Mesenchymal stem cell (in vitro differentiated cells and primary cell): Measurements from ENCODE around the gene SLC12A7.
A peak's percentile ranks its signal among the peaks of the same experiment; 100 is the strongest.

Experiments
- DNase-seq: peaks from one replicate; pipeline ENCODE4 v3.0.0-alpha.2; 2013
- H2AFZ ChIP-seq: one replicate; pipeline ENCODE4 v1.6.1; 2013; ENCODE audit warnings: low read depth, mild to moderate bottlenecking, control low read depth, inconsistent platforms, low read length, moderate library complexity
- H2AK5ac ChIP-seq: 2 replicates; pipeline ENCODE4 v1.6.1; 2013; ENCODE audit warnings: low read length, moderate library complexity, mild to moderate bottlenecking, inconsistent platforms; ENCODE audit not compliant: severe bottlenecking
- H2BK120ac ChIP-seq: one replicate; pipeline ENCODE4 v1.6.1; 2013; ENCODE audit warnings: low read depth, mild to moderate bottlenecking, inconsistent platforms, low read length, moderate library complexity
- H2BK12ac ChIP-seq, 2 experiments: one replicate each; pipeline ENCODE4 v1.6.1; 2013; ENCODE audit warnings: inconsistent platforms in 2 of 2, low read length in 2 of 2, mild to moderate bottlenecking in 2 of 2, moderate library complexity in 2 of 2, control low read depth in 1 of 2
- H2BK15ac ChIP-seq: one replicate; pipeline ENCODE4 v1.6.1; 2013; ENCODE audit warnings: mild to moderate bottlenecking, low read depth, inconsistent platforms; ENCODE audit not compliant: poor library complexity, severe bottlenecking
- H2BK5ac ChIP-seq: 2 replicates; pipeline ENCODE4 v1.6.1; 2013; ENCODE audit warnings: low read depth, mild to moderate bottlenecking, low read length, control low read depth, inconsistent platforms; ENCODE audit not compliant: poor library complexity, severe bottlenecking
- H3K14ac ChIP-seq, 2 experiments: one replicate each; pipeline ENCODE4 v1.6.1; 2013; ENCODE audit warnings: inconsistent platforms in 2 of 2, low read length in 2 of 2, control low read depth in 1 of 2, mild to moderate bottlenecking in 1 of 2, moderate library complexity in 1 of 2
- H3K18ac ChIP-seq, 2 experiments: one replicate each; pipeline ENCODE4 v1.6.1; 2013; ENCODE audit warnings: inconsistent platforms in 2 of 2, low read length in 2 of 2, control low read depth in 1 of 2, low read depth in 1 of 2, mild to moderate bottlenecking in 1 of 2
- H3K23ac ChIP-seq, 2 experiments: one replicate each; pipeline ENCODE4 v1.6.1; 2013; ENCODE audit warnings: inconsistent platforms in 2 of 2, low read length in 2 of 2, mild to moderate bottlenecking in 2 of 2, moderate library complexity in 2 of 2, control low read depth in 1 of 2
- H3K27ac ChIP-seq: 2 replicates; pipeline ENCODE4 v1.5.1; 2013; ENCODE audit warnings: mild to moderate bottlenecking, moderate library complexity, low read length, control low read depth, inconsistent platforms; ENCODE audit not compliant: poor library complexity, severe bottlenecking
- H3K27me3 ChIP-seq, 2 experiments: 2 replicates each; pipeline versions ENCODE4 v1.6.1 to v1.7.0; 2013; ENCODE audit warnings: low read length in 2 of 2, mild to moderate bottlenecking in 2 of 2, moderate library complexity in 2 of 2, control low read depth in 1 of 2, inconsistent platforms in 1 of 2; ENCODE audit not compliant: control insufficient read depth in 1 of 2, insufficient read depth in 1 of 2
- H3K36me3 ChIP-seq, 2 experiments: 2 replicates each; pipeline versions ENCODE4 v1.6.1 to v1.7.0; 2013; ENCODE audit warnings: low read length in 2 of 2, control low read depth in 1 of 2, inconsistent platforms in 1 of 2, low read depth in 1 of 2, mild to moderate bottlenecking in 1 of 2; ENCODE audit not compliant: insufficient read depth in 2 of 2, control insufficient read depth in 1 of 2
- H3K4ac ChIP-seq, 2 experiments: one replicate each; pipeline ENCODE4 v1.6.1; 2013; ENCODE audit warnings: inconsistent platforms in 2 of 2, low read length in 2 of 2, mild to moderate bottlenecking in 2 of 2, moderate library complexity in 2 of 2, control low read depth in 1 of 2, low read depth in 1 of 2
- H3K4me1 ChIP-seq: 2 replicates; pipeline ENCODE4 v1.6.1; 2013; ENCODE audit warnings: low read depth, low read length, control low read depth; ENCODE audit not compliant: control insufficient read depth, insufficient read depth
- H3K4me2 ChIP-seq: 2 replicates; pipeline ENCODE4 v1.6.1; 2013; ENCODE audit warnings: low read length, mild to moderate bottlenecking, inconsistent platforms; ENCODE audit not compliant: poor library complexity, severe bottlenecking
- H3K4me3 ChIP-seq, 2 experiments: 2 replicates each; pipeline versions ENCODE4 v1.5.1 to v1.7.0; 2013; ENCODE audit warnings: low read length in 2 of 2, mild to moderate bottlenecking in 2 of 2, control low read depth in 1 of 2, low read depth in 1 of 2; ENCODE audit not compliant: insufficient read depth in 1 of 2
- H3K79me1 ChIP-seq: replicated peaks from 2 replicates; pipeline ENCODE4 v1.6.1; 2013; ENCODE audit warnings: mild to moderate bottlenecking, control low read depth, low read length, inconsistent platforms; ENCODE audit not compliant: poor library complexity, severe bottlenecking
- H3K9ac ChIP-seq: 2 replicates; pipeline ENCODE4 v1.7.0; 2013; ENCODE audit warnings: mild to moderate bottlenecking, low read length, moderate library complexity
- H3K9me3 ChIP-seq: 2 replicates; pipeline ENCODE4 v1.7.0; 2013; ENCODE audit warnings: mild to moderate bottlenecking, low read length; ENCODE audit not compliant: control insufficient read depth
- H4K8ac ChIP-seq: one replicate; pipeline ENCODE4 v1.6.1; 2013; ENCODE audit warnings: inconsistent platforms, mild to moderate bottlenecking, low read length, moderate library complexity
- H4K91ac ChIP-seq: one replicate; pipeline ENCODE4 v1.6.1; 2013; ENCODE audit warnings: mild to moderate bottlenecking, low read length, inconsistent platforms
- WGBS: methylation state at CpG from one replicate; pipeline ENCODE4 v1.1.7; 2013; ENCODE audit warnings: mixed read lengths; 5-methylcytosine and 5-hydroxymethylcytosine counted together

The SLC12A7 gene

DNA sequence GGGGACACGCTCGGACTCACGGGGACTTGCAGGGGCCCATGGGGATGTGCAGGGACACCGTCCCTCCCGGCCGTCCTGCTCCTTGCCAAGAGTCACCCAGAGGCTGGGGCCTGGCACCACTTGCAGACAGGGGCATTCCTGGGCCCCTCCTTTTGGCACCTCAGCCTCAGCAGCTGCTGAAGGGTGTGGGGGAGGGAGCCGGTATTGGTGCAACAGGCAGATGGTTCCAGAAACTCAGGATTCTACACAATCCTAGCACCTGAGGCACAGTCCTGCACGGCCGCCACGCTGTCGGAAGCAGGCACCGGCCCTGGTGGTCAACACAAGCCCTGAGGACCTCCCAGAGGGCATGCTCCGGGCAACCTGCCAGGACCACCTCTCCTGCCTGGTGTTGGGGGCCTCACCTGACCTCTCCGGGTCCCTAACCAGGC, 19.3 kb upstream of the SLC12A7 start:
- Histone ChIP-seq H4K91ac (peak overlapping the region; percentile 59), H2BK15ac (peak overlapping the region; percentile 71)

DNA sequence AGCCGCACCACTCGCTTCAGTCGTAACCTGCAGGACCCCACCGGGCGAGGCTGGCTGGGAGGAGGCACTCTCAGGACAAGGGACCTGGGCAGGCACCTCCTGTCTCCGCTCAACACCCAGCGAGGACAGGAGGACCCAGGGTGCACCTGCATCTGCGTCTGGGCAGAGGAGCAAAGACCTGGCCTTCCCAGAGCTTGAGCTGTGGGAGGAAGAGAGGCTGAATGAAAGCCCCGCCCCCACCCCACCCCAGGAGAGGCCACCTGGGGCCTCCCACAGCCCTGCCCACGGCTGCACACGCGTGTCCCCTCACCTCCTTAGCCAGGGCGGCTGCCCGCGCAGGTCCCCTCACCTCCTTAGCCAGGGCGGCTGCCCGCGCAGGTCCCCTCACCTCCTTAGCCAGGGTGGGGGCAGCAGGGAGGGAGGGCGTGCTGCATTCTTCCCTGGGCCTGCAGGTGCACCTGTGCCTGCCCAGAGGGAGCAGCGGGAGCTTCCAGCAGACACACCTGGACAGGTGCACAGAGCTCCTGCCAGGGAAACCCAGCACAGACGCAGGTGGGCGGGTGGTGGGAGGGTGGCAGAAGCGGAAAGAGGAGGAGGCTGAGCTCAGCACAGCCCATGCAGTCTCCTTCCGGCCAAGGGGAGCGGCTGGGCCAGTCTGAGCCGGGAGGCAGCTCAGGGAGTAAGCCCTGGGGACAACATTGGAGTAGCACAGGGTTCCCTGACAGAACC, 18.5 kb upstream of the SLC12A7 start:
- H3K36me3 ChIP-seq, result no peaks in the 10 kb centered on the region
- no peak overlapping the region for H3K9ac ChIP-seq
- no peak overlapping the region for H3K4ac ChIP-seq
- H3K18ac ChIP-seq, result no peak overlapping the region
- H3K14ac ChIP-seq, result no peak overlapping the region
- H2BK5ac ChIP-seq, result no peak overlapping the region
- peaks cover 2% of the 10 kb centered on the region for H3K4me1 ChIP-seq
- peaks cover 62 to 70% of the 10 kb centered on the region in 2 experiments for H3K27me3 ChIP-seq
- H3K79me1 ChIP-seq, result no peaks in the 10 kb centered on the region
- H2AFZ ChIP-seq, result no peak overlapping the region
- no peak overlapping the region for H3K23ac ChIP-seq
- H2AK5ac ChIP-seq, result no peak overlapping the region
- no peaks in the 10 kb centered on the region for H3K9me3 ChIP-seq
- H2BK15ac ChIP-seq, result peak overlapping the region; percentile 78
- H2BK12ac ChIP-seq, result peak overlapping the region; percentile 30 to 51
- H3K4me3 ChIP-seq, result no peak overlapping the region
- peak overlapping the region; percentile 62 for H4K91ac ChIP-seq
- peak overlapping the region; percentile 51 for H4K8ac ChIP-seq
- H3K4me2 ChIP-seq, result no peak overlapping the region
- H3K27ac ChIP-seq, result no peak overlapping the region
- 86% methylated on average over 24 of the region's 26 CpGs for WGBS
- DNase-seq, result no peak
- no peak overlapping the region for H2BK120ac ChIP-seq

More for the DNA sequence above, 19.3 kb upstream of the SLC12A7 start:
- H4K8ac ChIP-seq, result no peak overlapping the region
- H3K14ac ChIP-seq, result peak overlapping the region in 1 of 2 experiments; percentile 18
- no peak for DNase-seq
- H3K27ac ChIP-seq, result no peak overlapping the region
- no peak overlapping the region for H3K23ac ChIP-seq
- peak overlapping the region in 1 of 2 experiments; percentile 51 for H2BK12ac ChIP-seq
- H3K18ac ChIP-seq, result no peak overlapping the region
- H3K36me3 ChIP-seq, result no peaks in the 10 kb centered on the region
- WGBS, result 97% methylated on average over 13 of the region's 14 CpGs
- no peak overlapping the region for H2BK5ac ChIP-seq
- H3K4me3 ChIP-seq, result no peak overlapping the region
- H3K9me3 ChIP-seq, result no peaks in the 10 kb centered on the region
- H3K79me1 ChIP-seq, result no peaks in the 10 kb centered on the region
- no peak overlapping the region for H3K4me2 ChIP-seq
- peaks cover 68 to 75% of the 10 kb centered on the region in 2 experiments for H3K27me3 ChIP-seq
- H3K4me1 ChIP-seq, result peaks cover 6% of the 10 kb centered on the region
- H3K4ac ChIP-seq, result peak overlapping the region in 1 of 2 experiments; percentile 17
- H2AK5ac ChIP-seq, result no peak overlapping the region
- H2AFZ ChIP-seq, result no peak overlapping the region
- no peak overlapping the region for H3K9ac ChIP-seq
- H2BK120ac ChIP-seq, result peak overlapping the region; percentile 54

GRCh38 chr5:1129711-1130055, 17.8 kb upstream of the SLC12A7 start:
- Histone ChIP-seq H4K8ac (no peak overlapping the region), H2BK120ac (peak overlapping the region; percentile 40), H3K27ac (no peak overlapping the region), H2AK5ac (no peak overlapping the region), H3K4me2 (no peak overlapping the region), H3K4me1 (peaks cover 2% of the 10 kb centered on the region), H3K4ac (no peak overlapping the region), H2BK15ac (no peak overlapping the region), H3K9ac (no peak overlapping the region), H3K4me3 (no peak overlapping the region), H3K27me3 (peaks cover 59 to 73% of the 10 kb centered on the region in 2 experiments), H3K79me1 (no peaks in the 10 kb centered on the region), H3K36me3 (no peaks in the 10 kb centered on the region), H2AFZ (no peak overlapping the region), H2BK12ac (peak overlapping the region in 1 of 2 experiments; percentile 91), H3K14ac (no peak overlapping the region), H3K23ac (no peak overlapping the region), H3K9me3 (no peaks in the 10 kb centered on the region), H3K18ac (no peak overlapping the region), H2BK5ac (no peak overlapping the region), H4K91ac (peak overlapping the region; percentile 19)
- DNase-seq, result no peak
- 86% methylated on average over 9 of the region's 9 CpGs for WGBS

DNA sequence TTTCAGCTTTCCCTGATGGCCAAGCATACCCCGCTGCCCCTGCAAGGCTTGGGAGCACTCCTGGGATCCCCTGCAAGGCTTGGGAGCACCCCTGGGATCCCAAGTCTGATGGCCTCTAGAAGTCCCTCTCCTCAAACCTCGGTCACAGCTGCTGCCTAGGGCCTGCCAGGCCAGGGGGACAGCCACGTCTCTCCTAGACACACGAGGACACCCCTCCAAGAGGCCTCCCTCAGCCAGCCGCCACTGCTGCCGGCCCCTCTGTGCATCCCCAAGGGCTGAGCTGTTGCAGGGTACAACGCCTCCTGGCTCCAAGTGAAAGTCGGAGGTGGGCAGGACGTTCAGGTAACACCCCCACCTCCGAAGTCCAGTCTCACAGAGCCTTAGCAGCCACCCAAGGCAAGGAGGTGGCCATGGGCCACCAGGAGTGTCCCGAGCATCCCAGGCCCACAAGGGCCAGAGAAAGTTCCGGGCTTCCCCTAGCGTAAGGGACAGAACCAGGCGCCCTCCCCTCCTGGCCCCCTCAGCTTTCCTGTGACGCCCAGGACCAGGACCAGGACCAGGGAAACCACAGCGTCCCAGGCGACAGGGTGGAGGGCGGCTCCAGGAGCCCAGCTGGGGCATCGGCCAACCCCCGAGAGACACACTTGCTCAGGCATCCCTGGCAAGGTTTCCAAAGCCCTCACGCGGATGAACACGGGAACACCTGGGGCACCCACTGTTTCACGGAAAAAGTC, 17.3 kb upstream of the SLC12A7 start:
- no peak for DNase-seq
- peak overlapping the region in 1 of 2 experiments; percentile 93 for H3K14ac ChIP-seq
- H3K4me3 ChIP-seq, result no peak overlapping the region
- H3K4me2 ChIP-seq, result no peak overlapping the region
- H3K4ac ChIP-seq, result peak overlapping the region; percentile 51 to 84
- H3K36me3 ChIP-seq, result no peaks in the 10 kb centered on the region
- WGBS, result 90% methylated on average over 24 of the region's 24 CpGs
- H2BK15ac ChIP-seq, result peak overlapping the region; percentile 74
- no peak overlapping the region for H3K23ac ChIP-seq
- H3K4me1 ChIP-seq, result peaks cover 2% of the 10 kb centered on the region
- H3K18ac ChIP-seq, result peak overlapping the region; percentile 58 to 66
- no peak overlapping the region for H3K9ac ChIP-seq
- H2BK12ac ChIP-seq, result peak overlapping the region; percentile 75 to 80
- H2AK5ac ChIP-seq, result no peak overlapping the region
- H3K27ac ChIP-seq, result no peak overlapping the region
- peak overlapping the region; percentile 91 for H4K91ac ChIP-seq
- H3K79me1 ChIP-seq, result no peaks in the 10 kb centered on the region
- peak overlapping the region; percentile 8 for H2BK120ac ChIP-seq
- no peak overlapping the region for H2BK5ac ChIP-seq
- H3K27me3 ChIP-seq, result peaks cover 60 to 73% of the 10 kb centered on the region in 2 experiments
- no peaks in the 10 kb centered on the region for H3K9me3 ChIP-seq
- peak overlapping the region; percentile 59 for H4K8ac ChIP-seq
- no peak overlapping the region for H2AFZ ChIP-seq
